ENCODE measurements around the gene P2RX7.

The P2RX7 gene

DNA sequence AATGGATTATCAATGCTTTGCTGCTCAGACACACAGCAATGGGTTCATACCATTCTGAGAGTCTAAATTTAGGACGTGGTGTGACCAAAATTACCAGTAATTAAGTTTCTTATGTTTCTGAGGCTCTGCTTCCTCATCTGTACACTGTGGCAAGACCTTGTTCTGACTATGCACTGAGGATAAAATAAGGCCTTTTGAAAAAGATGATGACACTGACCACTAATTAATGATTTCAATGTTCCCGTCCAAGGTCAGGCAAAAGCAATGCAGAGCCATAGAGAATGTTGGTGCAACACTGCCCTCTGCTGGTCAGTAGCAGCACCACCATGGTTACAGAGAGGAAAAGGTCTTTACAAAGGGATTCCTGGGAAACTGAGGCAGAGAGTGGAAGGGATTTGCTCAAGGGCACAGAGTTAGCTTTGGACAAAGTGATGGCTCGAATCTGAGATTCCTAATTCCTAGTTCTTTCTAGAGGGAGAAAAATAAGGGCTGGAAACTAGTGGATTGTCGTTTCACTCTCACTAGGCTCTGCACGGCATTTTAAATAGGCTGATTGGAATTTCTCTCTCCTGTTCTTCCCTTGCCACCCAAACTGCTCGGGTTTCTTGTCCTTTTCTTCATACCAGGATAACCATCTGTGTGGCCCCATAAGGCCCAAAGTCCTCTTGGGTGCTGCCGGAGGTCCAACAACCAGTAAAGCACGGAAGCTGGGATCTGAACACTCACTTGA lies 22.3 kb upstream of the P2RX7 start:
- DNase-seq (ENCODE audit: low read depth): peak; percentile 57

DNA sequence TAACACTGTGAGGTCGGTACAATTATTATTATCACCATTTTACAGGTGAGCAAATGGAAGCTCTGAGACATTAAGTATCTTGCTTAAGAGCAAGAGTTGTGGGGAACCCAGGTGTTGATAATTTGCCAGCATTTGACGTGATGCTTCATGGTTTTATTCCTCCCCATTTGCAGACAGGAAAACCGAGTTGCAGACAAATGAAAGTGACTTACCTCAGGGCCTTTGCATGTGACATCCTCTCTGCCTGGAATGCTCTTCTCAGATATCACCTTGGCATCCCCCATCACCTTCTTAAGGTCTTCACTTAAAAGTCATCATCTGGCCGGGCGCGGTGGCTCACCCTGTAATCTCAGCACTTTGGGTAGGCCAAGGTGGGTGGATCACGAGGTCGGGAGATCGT lies 21.0 kb upstream of the P2RX7 start:
- DNase-seq (ENCODE audit: low read depth): no peak

DNA sequence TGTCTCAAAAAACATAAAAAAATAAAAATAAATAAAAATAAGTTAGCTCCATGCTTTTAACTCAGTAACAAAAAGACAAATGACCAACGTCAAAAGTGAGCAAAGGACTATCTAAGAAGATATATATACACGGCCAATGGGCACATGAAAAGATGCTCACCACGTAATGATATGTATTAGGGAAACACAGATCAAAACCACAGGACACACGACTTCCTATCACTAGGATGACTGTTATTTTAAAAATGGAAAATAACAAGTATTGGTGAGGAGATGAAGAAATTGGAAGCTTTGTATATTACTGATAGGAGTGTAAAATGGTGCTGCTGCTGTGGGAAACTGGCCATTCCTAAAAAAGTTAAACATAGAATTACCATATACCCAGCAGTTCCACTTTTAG lies 20.2 kb upstream of the P2RX7 start:
- DNase-seq (ENCODE audit: low read depth): no peak

DNA sequence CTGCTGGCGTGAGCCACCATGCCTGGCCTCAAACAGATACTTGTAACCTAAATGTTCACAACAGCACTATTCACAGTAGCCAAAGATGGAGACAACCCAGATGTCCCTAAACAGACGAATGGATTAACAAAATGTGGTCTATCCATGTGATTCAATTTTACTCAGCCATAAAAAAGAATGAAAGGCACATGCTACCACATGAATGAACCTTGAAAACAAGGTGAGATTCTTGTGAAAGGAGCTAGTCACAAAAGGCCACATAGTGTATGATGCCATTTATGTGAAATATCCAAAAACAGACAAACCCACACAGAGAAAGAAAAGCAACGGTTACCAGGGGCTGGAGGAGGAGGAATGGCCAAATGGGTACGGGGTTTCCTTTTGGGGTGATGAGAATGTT lies 19.6 kb upstream of the P2RX7 start:
- DNase-seq (ENCODE audit: low read depth): no peak

DNA sequence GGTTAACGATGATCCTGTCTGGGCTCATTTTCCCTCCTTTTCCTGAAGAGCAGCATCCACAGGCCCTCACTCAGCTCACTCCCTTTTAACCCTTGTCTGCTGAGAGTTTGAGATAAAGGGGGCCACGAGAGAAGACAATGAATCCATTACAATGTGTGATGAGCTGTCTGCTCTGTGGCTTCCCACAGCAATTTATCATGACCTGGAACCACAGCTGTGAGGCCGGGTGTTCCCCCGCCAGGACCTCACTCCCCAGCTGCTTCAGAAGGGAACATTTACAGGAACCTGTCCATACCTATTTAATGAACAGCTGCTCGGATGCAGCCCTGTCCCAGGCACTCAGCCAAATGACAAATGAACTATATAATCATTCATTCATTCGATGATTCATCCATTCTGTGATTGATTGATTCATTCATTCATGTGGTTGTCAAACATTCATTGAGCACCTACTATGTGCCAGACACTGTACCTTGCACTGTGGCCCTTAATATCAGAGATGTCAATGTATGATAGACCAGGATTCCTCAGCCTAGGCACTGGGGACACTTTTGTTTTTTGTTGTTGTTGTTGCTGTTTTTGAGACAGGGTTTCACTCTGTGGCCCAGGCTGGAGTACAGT lies 18.5 kb upstream of the P2RX7 start:
- DNase-seq (ENCODE audit: low read depth): no peak

DNA sequence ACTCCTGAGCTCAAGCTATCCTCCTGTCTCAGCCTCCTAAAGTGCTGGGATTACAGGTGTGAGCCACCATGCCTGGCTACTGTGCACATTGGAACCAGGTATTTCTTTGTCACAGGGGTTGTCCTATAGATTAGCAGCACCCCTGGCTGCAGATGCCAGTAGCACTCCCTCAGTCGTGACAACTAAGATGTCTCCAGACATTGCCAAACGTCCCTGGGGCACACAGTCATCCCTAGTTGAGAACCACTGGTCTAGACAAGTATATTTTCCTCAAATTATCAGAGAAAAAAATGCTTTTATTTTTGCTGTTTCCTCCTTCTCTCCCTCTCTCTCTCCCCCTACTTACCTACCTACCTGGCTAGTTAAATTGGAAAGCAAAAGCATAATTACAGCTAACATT lies 17.9 kb upstream of the P2RX7 start:
- DNase-seq (ENCODE audit: low read depth): no peak

DNA sequence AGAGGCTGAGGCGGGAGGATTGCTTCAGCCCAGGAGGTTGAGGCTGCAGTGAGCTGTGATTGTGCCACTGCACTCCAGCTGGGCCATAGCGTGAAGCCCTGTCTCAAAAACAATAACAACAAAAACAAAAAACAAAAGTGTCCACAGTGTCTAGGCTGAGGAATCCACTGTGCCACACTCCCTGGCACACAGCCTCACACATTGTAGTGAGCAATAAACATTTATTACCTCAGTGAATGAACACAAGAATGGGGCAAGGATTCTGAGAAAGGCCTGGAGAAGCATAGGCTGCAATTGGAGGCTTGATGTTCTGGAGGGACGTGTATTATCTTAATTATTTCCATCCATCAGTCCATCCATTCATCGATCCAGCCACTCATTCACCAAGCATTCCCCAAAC lies 17.1 kb upstream of the P2RX7 start:
- DNase-seq (ENCODE audit: low read depth): no peak

DNA sequence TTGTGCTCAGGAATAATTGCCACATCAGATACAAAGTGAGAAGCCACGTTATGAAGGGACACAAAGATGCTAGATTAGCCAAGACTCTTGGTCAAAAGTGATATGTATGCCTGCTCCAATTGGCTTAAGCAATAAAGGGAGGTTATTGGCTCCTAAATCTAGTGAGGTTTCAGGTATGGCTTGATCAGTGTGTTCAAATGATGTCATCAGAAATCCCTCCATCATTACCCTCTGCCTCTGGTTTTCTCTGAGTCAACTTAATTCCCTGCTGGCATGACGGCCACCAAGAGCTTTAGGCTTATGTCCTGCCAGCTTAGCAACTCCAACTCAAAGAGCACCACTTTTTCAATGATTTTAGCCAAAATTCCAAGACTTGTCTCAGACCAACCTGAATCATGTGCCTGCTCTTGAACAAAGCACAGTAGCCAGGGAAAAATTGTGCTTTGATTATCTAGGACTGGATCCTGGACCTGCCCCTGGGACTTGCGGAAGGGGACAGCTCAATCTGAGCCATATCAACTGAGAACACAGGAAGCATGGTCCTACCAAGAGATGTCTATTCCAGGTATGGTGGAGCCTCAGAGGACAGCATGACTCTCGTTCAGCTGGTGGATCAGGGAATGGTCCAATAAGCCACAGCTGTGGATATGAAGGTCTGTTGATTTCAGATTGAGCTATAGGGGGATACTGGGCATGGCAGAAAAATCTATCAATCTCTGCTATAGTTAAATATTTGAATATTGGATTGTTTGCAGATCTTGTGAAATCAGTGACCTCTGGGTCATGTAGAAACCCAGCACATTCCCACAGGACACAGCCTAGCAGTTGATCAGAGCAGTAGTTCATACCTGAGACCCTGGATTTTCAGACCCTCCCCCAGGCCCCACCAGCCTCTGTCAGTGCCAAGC lies 16.1 kb upstream of the P2RX7 start:
- DNase-seq (ENCODE audit: low read depth): no peak

DNA sequence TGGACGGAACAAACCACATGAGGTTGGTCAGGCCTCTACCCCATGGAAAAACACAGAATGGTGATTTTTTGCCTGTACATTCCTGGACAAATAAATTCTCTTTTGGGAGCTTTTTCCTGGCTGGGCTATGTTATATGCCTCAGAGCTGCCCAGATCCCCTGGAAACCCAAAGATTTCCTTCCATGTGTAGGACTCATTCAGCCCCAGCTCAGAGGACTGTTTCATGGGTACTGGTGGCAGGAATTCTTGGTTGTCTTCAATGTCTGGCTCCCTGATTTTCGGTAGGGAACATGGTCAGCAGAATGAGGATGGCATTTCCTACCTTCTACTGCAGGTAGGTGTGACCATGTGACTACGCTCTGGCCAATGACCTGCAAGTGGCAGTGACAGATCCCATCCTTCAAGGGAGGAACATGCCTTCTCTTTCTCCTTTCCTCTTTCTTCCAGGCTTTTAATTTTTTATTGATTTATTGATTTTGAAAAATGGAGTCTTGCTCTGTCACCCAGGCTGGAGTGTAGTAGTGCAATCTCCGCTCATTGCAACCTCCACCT lies 15.4 kb upstream of the P2RX7 start:
- no peak for DNase-seq (ENCODE audit: low read depth)

DNA sequence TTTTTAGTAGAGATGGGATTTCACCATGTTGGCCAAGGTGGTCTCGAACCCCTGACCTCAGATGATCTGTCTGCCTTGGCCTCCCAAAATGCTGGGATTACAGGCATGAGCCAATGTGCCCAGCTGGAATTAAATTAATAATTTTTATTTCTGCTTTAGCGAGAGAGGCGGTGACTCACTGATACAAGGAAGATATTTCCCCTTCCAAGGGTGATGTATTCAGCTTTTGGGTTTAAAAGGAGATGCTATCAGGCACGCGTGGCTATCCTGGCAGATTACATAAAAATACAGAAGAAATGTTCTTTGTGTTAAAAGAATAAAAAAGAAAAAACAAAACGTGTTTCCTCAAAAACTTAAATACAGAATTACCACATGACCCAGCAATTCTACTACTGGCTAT lies 12.4 kb upstream of the P2RX7 start:
- no peak for DNase-seq (ENCODE audit: low read depth)

DNA sequence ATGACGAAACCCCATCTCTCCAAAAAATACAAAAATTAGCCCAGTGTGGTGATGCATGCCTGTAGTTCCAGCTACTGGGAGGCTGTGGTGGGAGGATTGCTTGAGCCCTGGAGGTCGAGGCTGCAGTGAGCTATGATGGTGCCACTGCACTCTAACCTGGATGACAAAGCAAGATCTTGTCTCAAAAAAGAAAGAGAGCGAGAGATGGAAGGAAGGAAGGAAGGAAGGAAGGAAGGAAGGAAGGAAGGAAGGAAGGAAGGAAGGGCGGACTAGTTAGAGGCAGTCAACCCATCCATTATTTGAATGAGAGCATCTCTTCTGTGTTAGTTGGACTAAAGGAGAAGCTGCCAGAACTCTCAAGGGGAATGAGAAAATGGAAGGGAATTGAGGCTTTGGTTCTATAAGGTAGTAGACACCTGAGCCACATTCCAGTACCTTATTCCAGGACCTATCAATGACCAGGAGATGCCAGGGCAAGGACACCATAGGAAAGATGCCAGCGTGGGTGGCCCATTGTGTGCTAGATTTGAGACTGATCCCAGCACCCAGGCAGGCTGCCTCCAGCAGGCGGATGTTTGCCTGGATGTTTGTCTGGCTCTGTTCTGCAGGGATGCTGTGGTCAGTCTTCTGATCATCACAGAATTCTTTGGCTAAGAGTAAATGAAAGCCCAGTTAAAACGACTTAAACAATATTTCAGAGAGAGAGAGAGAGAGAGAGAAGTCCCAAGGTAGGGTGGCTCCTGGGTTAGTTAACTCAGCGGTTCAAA lies 11.5 kb upstream of the P2RX7 start:
- DNase-seq (ENCODE audit: low read depth): no peak

DNA sequence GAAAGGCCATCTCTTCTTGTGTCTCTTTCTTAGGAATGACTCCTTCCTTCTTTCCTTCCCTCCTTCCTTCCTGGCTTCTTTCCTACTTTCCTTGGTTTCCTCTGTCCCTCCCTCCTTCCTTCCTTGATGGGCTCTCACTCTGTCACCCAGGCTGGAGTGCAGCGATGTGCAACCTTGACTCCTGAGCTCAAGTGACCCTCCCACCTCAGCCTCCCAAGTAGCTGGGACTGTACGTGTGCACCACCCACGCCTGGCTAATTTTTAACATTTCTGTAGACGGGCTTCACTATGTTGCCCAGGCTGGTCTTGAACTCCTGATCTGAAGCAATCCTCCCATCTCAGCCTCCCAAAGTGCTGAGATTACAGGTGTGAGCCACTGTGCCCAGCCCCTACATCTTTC lies 10.9 kb upstream of the P2RX7 start:
- no peak for DNase-seq (ENCODE audit: low read depth)

DNA sequence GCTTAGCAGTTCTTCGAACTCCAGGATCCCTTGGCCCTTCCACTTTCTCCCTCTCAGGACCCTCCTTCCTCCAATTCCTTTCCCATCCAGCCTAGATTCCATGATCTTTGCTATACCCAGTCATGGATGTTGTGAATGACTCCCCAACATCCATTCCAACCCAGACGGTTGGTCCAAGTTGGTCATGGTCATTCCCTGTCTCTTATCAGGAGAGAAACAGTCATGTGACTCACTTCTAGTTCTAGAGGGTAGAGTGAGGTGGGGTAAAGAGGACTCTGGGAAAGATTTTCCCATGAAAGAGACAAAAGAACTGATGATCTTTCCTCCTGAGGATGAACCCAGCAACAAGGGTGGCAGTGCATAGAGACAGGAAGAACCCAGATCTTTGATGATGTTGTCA lies 9.2 kb upstream of the P2RX7 start:
- DNase-seq (ENCODE audit: low read depth): no peak

DNA sequence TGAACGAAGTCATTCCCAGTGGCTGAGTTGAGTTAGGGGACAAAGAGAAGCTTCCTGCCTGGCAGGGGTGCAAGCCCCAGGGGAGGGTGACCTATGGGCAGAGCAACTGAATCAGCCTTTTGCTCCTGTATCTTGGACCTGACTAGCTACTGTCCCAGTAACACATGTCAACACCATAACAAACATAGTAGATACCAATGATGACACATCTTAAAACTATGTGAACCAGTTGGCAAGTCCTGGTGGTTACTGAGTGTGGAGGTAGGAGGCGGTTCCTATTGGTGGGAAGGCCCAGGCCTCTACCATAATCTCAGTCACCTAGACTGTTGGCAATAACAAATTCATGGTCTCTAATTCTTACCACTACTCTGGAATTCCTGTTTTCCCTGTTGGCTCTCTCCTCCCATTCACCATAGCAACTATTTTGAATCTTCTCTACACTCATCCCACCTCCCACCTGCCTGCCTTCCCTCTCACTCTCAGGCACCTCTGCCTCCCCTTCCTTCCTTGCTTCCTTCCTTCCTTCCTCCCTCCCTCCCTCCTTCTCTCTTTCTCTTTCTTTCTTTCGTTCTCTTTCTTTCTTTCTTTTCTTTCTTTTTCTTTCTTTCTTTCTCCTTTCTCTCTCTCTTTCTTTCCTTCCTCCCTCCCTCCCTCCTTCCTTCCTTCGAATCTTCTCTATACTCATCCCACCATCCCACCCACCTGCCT lies 8.1 kb upstream of the P2RX7 start:
- DNase-seq (ENCODE audit: low read depth): no peak

DNA sequence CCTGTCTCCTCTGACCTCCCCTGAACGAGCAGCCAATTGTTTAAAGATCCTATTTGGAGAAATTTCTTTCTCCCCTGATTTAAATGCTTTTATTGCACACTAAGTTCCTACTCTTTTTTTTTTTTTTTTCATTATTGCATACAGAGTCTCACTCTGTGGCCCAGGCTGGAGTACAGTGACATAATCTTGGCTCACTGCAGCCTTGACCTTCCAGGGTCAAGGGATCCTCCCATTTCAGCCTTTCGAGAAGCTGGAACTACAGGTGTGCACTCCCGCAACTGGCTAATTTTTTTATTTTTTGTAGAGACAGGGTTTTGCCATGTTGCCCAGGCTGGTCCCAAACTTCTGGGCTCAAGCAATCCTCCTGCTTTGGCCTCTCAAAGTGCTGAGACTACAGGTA lies 5.2 kb upstream of the P2RX7 start:
- DNase-seq (ENCODE audit: low read depth): no peak

DNA sequence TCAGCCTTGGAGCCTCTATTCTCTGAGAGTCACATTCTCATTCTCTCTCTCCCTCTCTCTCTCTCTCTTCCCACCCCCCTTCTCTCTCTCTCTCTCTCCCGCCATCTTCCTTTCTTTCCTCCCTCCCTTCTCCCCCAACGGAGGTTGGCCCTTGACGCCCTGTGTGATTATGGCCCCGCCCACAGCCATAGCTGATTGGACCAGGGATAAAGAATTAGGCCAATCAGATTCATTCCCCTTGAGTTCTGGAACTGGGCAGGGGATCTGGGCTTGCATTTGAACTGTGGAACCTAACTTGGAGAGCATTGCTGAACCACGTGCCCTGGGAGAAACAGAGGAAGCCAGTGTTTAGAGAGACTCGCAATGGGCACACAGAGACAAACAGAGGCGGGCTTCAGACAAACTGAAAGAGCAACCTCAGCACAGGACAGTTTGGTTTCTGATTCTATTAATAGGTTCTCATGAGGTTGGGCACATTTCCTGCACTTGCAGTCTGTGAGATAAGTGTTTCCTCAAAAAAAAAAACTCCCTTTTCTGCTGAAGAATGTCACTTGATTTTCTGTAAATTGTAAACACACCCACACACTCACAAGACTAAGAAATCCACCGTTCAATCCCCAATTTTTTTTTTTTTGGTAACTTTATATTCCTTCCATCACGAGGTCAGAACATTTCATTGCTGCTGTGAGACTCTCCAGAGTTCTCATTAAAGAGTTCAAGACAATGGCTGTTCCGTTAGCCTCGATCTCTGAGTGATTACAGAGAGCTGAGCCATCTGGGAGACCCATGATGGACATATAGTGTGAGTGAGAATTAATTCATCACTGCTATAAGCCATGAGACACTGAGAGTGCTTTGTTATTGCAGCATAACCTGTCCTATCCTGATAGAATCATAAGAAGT lies 3.5 kb upstream of the P2RX7 start:
- peak; percentile 59 for DNase-seq (ENCODE audit: low read depth)

DNA sequence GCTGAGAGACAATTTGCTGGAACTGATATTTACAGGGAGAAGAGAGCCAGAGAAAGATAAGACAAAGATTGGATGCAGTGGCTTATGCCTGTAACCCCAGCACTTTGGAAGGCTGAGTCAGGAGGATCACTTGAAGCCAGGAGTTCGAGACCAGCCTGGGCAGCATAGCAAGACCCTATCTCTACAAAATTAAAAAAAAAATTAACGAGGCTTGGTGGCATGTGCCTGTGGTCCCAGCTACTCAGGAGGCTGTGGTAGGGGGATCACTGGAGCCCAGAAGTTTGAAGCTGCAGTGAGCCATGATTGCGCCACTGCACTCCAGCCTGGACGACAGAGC lies 2.9 kb upstream of the P2RX7 start:
- DNase-seq (ENCODE audit: low read depth): no peak

DNA sequence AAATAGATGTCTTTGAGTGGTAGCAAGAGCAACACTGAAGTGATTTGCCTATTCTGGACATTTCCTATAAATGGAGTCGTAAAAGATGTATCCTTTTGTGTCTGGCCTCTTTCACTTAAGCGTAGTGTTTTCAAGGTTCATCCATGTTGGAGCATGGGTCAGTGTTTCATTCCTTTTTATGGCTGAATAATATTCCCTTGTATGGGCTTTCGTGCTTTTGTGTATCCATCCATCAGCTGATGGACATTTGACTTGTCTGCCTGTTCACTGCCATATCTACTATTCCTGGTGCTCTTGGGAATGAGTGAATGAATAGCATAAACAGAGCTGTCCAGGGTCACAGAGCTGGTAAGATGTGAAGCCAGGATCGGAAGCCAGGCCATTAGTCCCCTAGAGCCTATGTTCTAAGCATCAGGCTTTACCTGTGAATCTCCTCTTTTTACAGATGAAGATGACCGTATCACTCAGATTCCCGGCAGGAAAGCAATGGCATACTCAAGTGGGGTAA lies 1.8 kb upstream of the P2RX7 start:
- no peak for DNase-seq (ENCODE audit: low read depth)

DNA sequence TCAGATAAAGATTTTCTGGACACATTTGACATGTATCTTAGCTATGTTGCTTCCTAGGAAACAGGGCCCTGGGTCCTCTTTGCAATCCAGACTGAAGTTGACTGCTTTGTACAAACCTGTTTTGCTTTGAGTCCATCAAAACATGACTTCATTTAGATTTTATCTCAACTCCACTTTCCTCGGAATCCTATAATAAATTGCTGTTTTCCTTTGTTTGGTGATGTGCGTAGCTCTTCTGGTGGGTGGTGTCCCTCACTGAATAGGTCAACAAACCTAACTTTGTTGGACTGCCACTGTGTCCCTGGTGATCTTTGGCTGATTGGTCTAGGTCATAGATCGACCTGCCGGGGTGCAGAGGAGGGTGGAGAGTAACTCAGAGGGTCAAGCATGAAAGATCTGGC lies 735 bp upstream of the P2RX7 start:
- no peak for DNase-seq (ENCODE audit: low read depth)

DNA sequence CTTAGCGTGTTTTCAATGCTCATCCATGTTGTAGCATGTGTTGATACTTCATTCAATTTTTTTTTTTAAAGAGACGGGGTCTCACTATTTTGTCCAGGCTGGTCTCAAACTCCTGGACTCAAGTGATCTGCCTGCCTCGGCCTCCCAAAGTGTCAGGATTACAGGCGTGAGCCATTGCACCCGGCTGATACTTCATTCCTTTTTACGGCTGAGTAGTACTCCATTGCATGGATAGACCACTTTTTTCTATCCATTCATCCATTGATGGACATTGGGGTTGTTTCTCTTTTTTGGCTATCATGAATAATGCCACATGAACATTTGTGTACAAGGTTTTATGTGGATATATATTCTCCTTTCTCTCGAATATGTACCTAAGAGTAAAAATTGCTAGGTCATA lies 1.2 kb downstream of the P2RX7 start:
- DNase-seq (ENCODE audit: low read depth): no peak
